DMS79 treated with DMSO at 0.1 percent for 48 hours (cell line): ENCODE results near the gene ALKBH3.

Source experiments
- DNase-seq: peaks from one replicate; lab custom pipeline; 2025; lab: John Stamatoyannopoulos, UW

Gene ALKBH3

GRCh38 chr11:43922744-43923405 lies 42.2 kb downstream of the ALKBH3 start:
- no peak for DNase-seq

GRCh38 chr11:43923406-43924111 lies 42.9 kb downstream of the ALKBH3 start:
- no peak for DNase-seq

- DNase-seq: no peak
These were observed 43.7 kb downstream of the ALKBH3 start for GRCh38 chr11:43924112-43924855.

GRCh38 chr11:43925063-43925931 lies 44.7 kb downstream of the ALKBH3 start:
- no peak for DNase-seq

- DNase-seq: peak; percentile 65
These were observed 45.4 kb downstream of the ALKBH3 start for GRCh38 chr11:43925932-43926505.

- no peak for DNase-seq
These were observed 46.4 kb downstream of the ALKBH3 start for GRCh38 chr11:43927070-43927469.

GRCh38 chr11:43927925-43928707 lies 47.5 kb downstream of the ALKBH3 start:
- DNase-seq: no peak

GRCh38 chr11:43928721-43929120 lies 48.1 kb downstream of the ALKBH3 start:
- no peak for DNase-seq

GRCh38 chr11:43930868-43931716 lies 50.5 kb downstream of the ALKBH3 start:
- DNase-seq: no peak

GRCh38 chr11:43931717-43932039 lies 51.0 kb downstream of the ALKBH3 start:
- DNase-seq: no peak

GRCh38 chr11:43933226-43933607 lies 52.6 kb downstream of the ALKBH3 start:
- DNase-seq: no peak

- peak; percentile 4 for DNase-seq
These were observed 53.2 kb downstream of the ALKBH3 start for GRCh38 chr11:43933608-43934551.

- no peak for DNase-seq
These were observed 54.2 kb downstream of the ALKBH3 start for GRCh38 chr11:43934601-43935423.

- no peak for DNase-seq
These were observed 54.9 kb downstream of the ALKBH3 start for GRCh38 chr11:43935424-43935979.

GRCh38 chr11:43936076-43936475 lies 55.4 kb downstream of the ALKBH3 start:
- DNase-seq: no peak

GRCh38 chr11:43937434-43938411 lies 57.1 kb downstream of the ALKBH3 start:
- DNase-seq: no peak
